CD4-positive, alpha-beta T cell treated with Interleukin-6 for 4 hours (primary cell): ENCODE measurements around the gene BANP.
"Not testable (repeated sequence)": the region's sequence is repeated elsewhere in the genome, so short reads cannot be mapped to it uniquely, and the experiment has no call there.

Experiments used
- DNase-seq: peaks from one replicate; pipeline ENCODE4 v3.0.0-alpha.2; 2020; ENCODE audit warnings: mixed read lengths

BANP gene

GRCh38 chr16:87926246-87927194 is 24.7 kb upstream of the BANP start:
- DNase-seq: peak; percentile 26

- DNase-seq: no peak
These were observed 24.1 kb upstream of the BANP start for GRCh38 chr16:87927195-87927562.

- DNase-seq: no peak
These were observed 21.2 kb upstream of the BANP start for GRCh38 chr16:87929986-87930385.

GRCh38 chr16:87930456-87930855 is 20.8 kb upstream of the BANP start:
- no peak for DNase-seq

- peak; percentile 41 for DNase-seq
These were observed 19.7 kb upstream of the BANP start for GRCh38 chr16:87931504-87931903.

GRCh38 chr16:87932475-87933139 is 18.6 kb upstream of the BANP start:
- DNase-seq: not testable (repeated sequence)

- no peak for DNase-seq
These were observed 18.1 kb upstream of the BANP start for GRCh38 chr16:87933140-87933495.

- not testable (repeated sequence) for DNase-seq
These were observed 16.3 kb upstream of the BANP start for GRCh38 chr16:87934752-87935425.

- DNase-seq: not testable (repeated sequence)
These were observed 15.2 kb upstream of the BANP start for GRCh38 chr16:87936016-87936374.

GRCh38 chr16:87936375-87937230 is 14.6 kb upstream of the BANP start, which contains the start of gene CA5A:
TSS of gene CA5A (minus strand) at chr16:87936529. CDS start at chr16:87936450, 79 bp downstream.
- no peak for DNase-seq

GRCh38 chr16:87937231-87937542 is 14.0 kb upstream of the BANP start:
- not testable (repeated sequence) for DNase-seq

GRCh38 chr16:87938412-87938949 is 12.8 kb upstream of the BANP start:
- DNase-seq: no peak

GRCh38 chr16:87939562-87940423 is 11.4 kb upstream of the BANP start:
- DNase-seq: no peak

- no peak for DNase-seq
These were observed 8.6 kb upstream of the BANP start for GRCh38 chr16:87942680-87943079.

- DNase-seq: peak; percentile 40
These were observed 5.7 kb upstream of the BANP start for GRCh38 chr16:87945351-87946042.

GRCh38 chr16:87946596-87947347 is 4.5 kb upstream of the BANP start:
- DNase-seq: no peak

- no peak for DNase-seq
These were observed 3.7 kb upstream of the BANP start for GRCh38 chr16:87947356-87948118.

- no peak for DNase-seq
These were observed 3.1 kb upstream of the BANP start for GRCh38 chr16:87948119-87948545.

- no peak for DNase-seq
These were observed 2.5 kb upstream of the BANP start for GRCh38 chr16:87948735-87949070.
